DOHH2 (cell line): ENCODE data around the gene CCM2.

Experiments used
- CTCF ChIP-seq: fragments of 200-600 bp; sonication (generic); IDR thresholded peaks from one replicate; pipeline ENCODE4 v1.5.1; 2014; ENCODE audit warnings: antibody characterized with exemption, mild to moderate bottlenecking, low read depth, low read length; ENCODE audit not compliant: poor library complexity, severe bottlenecking
- EZH2phosphoT487 ChIP-seq: fragments of 200-600 bp; sonication (generic); IDR thresholded peaks from 2 replicates; pipeline ENCODE4 v1.6.1; 2017; ENCODE audit warnings: borderline replicate concordance, mild to moderate bottlenecking, antibody characterized with exemption, low read length, moderate library complexity, mixed read lengths

DNA sequence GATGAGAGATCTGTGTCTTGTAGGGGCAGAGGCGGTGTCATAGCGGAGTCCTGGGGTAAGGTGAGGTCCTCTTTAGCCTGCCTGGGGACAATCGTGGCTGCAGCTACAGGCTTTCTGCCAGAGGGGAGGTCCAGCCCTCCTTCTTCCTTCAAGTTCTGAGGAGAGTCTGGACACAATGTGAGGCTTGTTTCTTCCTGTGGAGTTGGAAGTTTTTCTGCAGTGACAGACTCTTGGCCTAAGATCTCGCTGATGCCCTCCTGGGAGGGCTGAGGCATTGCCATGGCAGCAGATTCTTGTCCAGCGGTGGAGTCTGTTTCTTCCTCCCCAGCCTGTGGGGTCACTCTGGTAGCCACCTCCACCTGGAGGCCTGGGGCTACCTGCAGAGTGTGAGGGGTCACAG, 84.3 kb downstream of the CCM2 start:
- TF ChIP-seq CTCF (no peak), EZH2phosphoT487 (no peak)
